PC-9 (cell line): ENCODE results near the gene PSMD2.

Experiments used
- CTCF ChIP-seq: fragments of 200-600 bp; sonication (generic); conservative IDR thresholded peaks from 2 replicates; pipeline ENCODE4 v1.6.1; 2017; ENCODE audit warnings: mixed run types, antibody characterized with exemption, mild to moderate bottlenecking, moderate library complexity
- EZH2 ChIP-seq: fragments of 200-600 bp; sonication (generic); IDR thresholded peaks from 2 replicates; pipeline ENCODE4 v1.8.0; 2017; ENCODE audit warnings: antibody characterized with exemption, low read depth

- TF ChIP-seq CTCF, result no peak
- no peak for TF ChIP-seq EZH2
These were observed 9.7 kb downstream of the PSMD2 start for GRCh38 chr3:184308744-184309143.
